ENCODE results near the gene SPATA31E1.
"Not testable (repeated sequence)": the region's sequence is repeated elsewhere in the genome, so short reads cannot be mapped to it uniquely, and the experiment has no call there.

SPATA31E1 gene

GRCh38 chr9:87882627-87883026 is at the start of gene SPATA31E1:
Gene SPATA31E1 (plus strand): TSS chr9:87882877. CDS start chr9:87882892, 15 bp downstream.
- no peak for DNase-seq

- no peak for DNase-seq
These were observed 48.3 kb upstream of the SPATA31E1 start for GRCh38 chr9:87834357-87834756.

GRCh38 chr9:87836536-87836935 is 46.1 kb upstream of the SPATA31E1 start:
- no peak for DNase-seq

GRCh38 chr9:87836951-87837705 is 45.5 kb upstream of the SPATA31E1 start:
- no peak for DNase-seq

- no peak for DNase-seq
These were observed 42.5 kb upstream of the SPATA31E1 start for GRCh38 chr9:87840134-87840533.

GRCh38 chr9:87842878-87843585 is 39.6 kb upstream of the SPATA31E1 start:
- DNase-seq, result no peak

GRCh38 chr9:87844506-87844905 is 38.2 kb upstream of the SPATA31E1 start:
- DNase-seq, result no peak

- DNase-seq, result not testable (repeated sequence)
These were observed 34.9 kb upstream of the SPATA31E1 start for GRCh38 chr9:87847817-87848216.

- no peak for DNase-seq
These were observed 33.4 kb upstream of the SPATA31E1 start for GRCh38 chr9:87849144-87849758.

- no peak for DNase-seq
These were observed 32.3 kb upstream of the SPATA31E1 start for GRCh38 chr9:87850391-87850790.

GRCh38 chr9:87851186-87851585 is 31.5 kb upstream of the SPATA31E1 start:
- DNase-seq, result not testable (repeated sequence)

GRCh38 chr9:87853302-87853701 is 29.4 kb upstream of the SPATA31E1 start:
- no peak for DNase-seq

GRCh38 chr9:87853876-87854579 is 28.6 kb upstream of the SPATA31E1 start:
- no peak for DNase-seq

GRCh38 chr9:87854580-87854955 is 28.1 kb upstream of the SPATA31E1 start:
- DNase-seq, result no peak

- DNase-seq, result no peak
These were observed 27.6 kb upstream of the SPATA31E1 start for GRCh38 chr9:87855061-87855460.

GRCh38 chr9:87857141-87857947 is 25.3 kb upstream of the SPATA31E1 start:
- no peak for DNase-seq

- no peak for DNase-seq
These were observed 24.7 kb upstream of the SPATA31E1 start for GRCh38 chr9:87857948-87858335.

- DNase-seq, result no peak
These were observed 23.5 kb upstream of the SPATA31E1 start for GRCh38 chr9:87859137-87859536.

GRCh38 chr9:87859786-87860185 is 22.9 kb upstream of the SPATA31E1 start:
- DNase-seq, result no peak

GRCh38 chr9:87861332-87861731 is 21.3 kb upstream of the SPATA31E1 start:
- DNase-seq, result no peak

GRCh38 chr9:87862536-87863268 is 20.0 kb upstream of the SPATA31E1 start:
- DNase-seq, result no peak
